OCI-LY3 (cell line): ENCODE results near the gene IGHMBP2.

Source experiments
- H2AFZ ChIP-seq: fragments of 200-600, 300-600 bp; shearing (Covaris generic); 2 replicates; pipeline ENCODE4 v1.6.0; 2014; ENCODE audit warnings: antibody characterized with exemption, low read depth, low read length
- H3K27ac ChIP-seq: fragments of 200-600, 300-600 bp; sonication (generic); 2 replicates; pipeline ENCODE4 v1.5.1; 2014; ENCODE audit warnings: mild to moderate bottlenecking, low read length, moderate library complexity, mixed read lengths
- H3K27me3 ChIP-seq: fragments of 200-600, 300-600 bp; sonication (generic); 2 replicates; pipeline ENCODE4 v1.6.1; 2014; ENCODE audit warnings: low read depth, low read length, mixed read lengths
- H3K36me3 ChIP-seq: fragments of 200-600, 300-600 bp; sonication (generic); replicated peaks from 2 replicates; pipeline ENCODE3; 2014; ENCODE audit warnings: low read depth, low read length, mixed read lengths
- H3K4me1 ChIP-seq: fragments of 300-600, 200-600 bp; sonication (generic); 2 replicates; pipeline ENCODE4 v1.6.1; 2014; ENCODE audit warnings: low read length, mixed read lengths
- H3K4me2 ChIP-seq: fragments of 200-600, 300-600 bp; sonication (generic); 2 replicates; pipeline ENCODE4 v1.6.1; 2014; ENCODE audit warnings: low read length, mixed read lengths
- H3K4me3 ChIP-seq: fragments of 300-600, 200-600 bp; sonication (generic); 2 replicates; pipeline ENCODE4 v1.5.1; 2014; ENCODE audit warnings: antibody characterized with exemption, mild to moderate bottlenecking, low read length, moderate library complexity
- H3K79me2 ChIP-seq: fragments of 300-600, 200-600 bp; shearing (Covaris generic); 2 replicates; pipeline ENCODE4 v1.6.1; 2014; ENCODE audit warnings: mild to moderate bottlenecking, low read length, mixed read lengths
- H3K9ac ChIP-seq: fragments of 300-600, 200-600 bp; shearing (Covaris generic); 2 replicates; pipeline ENCODE4 v1.6.0; 2014; ENCODE audit warnings: mild to moderate bottlenecking, low read length, moderate library complexity
- H3K9me3 ChIP-seq: fragments of 200-600, 300-600 bp; shearing (Covaris generic); 2 replicates; pipeline ENCODE4 v1.6.1; 2014; ENCODE audit warnings: low read length, mixed read lengths; ENCODE audit not compliant: insufficient read depth
- H4K20me1 ChIP-seq: fragments of 200-600, 300-600 bp; sonication (generic); 2 replicates; pipeline ENCODE4 v1.6.1; 2016; ENCODE audit warnings: low read length, mixed read lengths; ENCODE audit not compliant: insufficient read depth
- CTCF ChIP-seq: fragments of 200-600, 300-600 bp; sonication (generic); IDR thresholded peaks from 2 replicates; pipeline ENCODE4 v1.5.1; 2014; ENCODE audit warnings: antibody characterized with exemption, low read length, low read depth
- EZH2phosphoT487 ChIP-seq: fragments of 200-600 bp; shearing (Covaris generic); IDR thresholded peaks from 2 replicates; pipeline ENCODE4 v1.6.1; 2018; ENCODE audit warnings: antibody characterized with exemption, mixed run types, low read depth

IGHMBP2 gene

GRCh38 chr11:68923614-68924013 lies 19.9 kb downstream of the IGHMBP2 start:
- peaks cover 15% of the 10 kb centered on the region for H3K9me3 ChIP-seq
- H3K4me1 ChIP-seq, result peaks cover 11% of the 10 kb centered on the region
- no peak for TF ChIP-seq EZH2phosphoT487
- no peak for TF ChIP-seq CTCF
- H3K27me3 ChIP-seq, result no peaks in the 10 kb centered on the region
- peaks cover 8% of the 10 kb centered on the region for H4K20me1 ChIP-seq
- H3K9ac ChIP-seq, result no peak overlapping the region
- no peak overlapping the region for H3K4me2 ChIP-seq
- no peak overlapping the region for H2AFZ ChIP-seq
- H3K4me3 ChIP-seq, result no peak overlapping the region
- peaks cover 10% of the 10 kb centered on the region; the same call in 1 of the 2 replicates for H3K79me2 ChIP-seq
- H3K27ac ChIP-seq, result no peak overlapping the region
- peaks cover 79% of the 10 kb centered on the region for H3K36me3 ChIP-seq

GRCh38 chr11:68924073-68924925 lies 20.6 kb downstream of the IGHMBP2 start:
- Histone ChIP-seq H3K79me2 (peaks cover 10% of the 10 kb centered on the region; the same call in 1 of the 2 replicates), H3K4me3 (no peak overlapping the region), H3K27me3 (no peaks in the 10 kb centered on the region), H3K9ac (no peak overlapping the region), H2AFZ (no peak overlapping the region), H3K36me3 (peaks cover 83% of the 10 kb centered on the region), H3K27ac (no peak overlapping the region), H3K4me2 (no peak overlapping the region), H3K4me1 (peaks cover 11% of the 10 kb centered on the region), H4K20me1 (peaks cover 8% of the 10 kb centered on the region), H3K9me3 (peaks cover 15% of the 10 kb centered on the region)
- TF ChIP-seq CTCF (no peak), EZH2phosphoT487 (no peak)

- peaks cover 10% of the 10 kb centered on the region; the same call in 1 of the 2 replicates for H3K79me2 ChIP-seq
- H3K4me1 ChIP-seq, result peaks cover 11% of the 10 kb centered on the region
- H4K20me1 ChIP-seq, result peaks cover 8% of the 10 kb centered on the region
- H3K27ac ChIP-seq, result no peak overlapping the region
- TF ChIP-seq CTCF, result no peak
- TF ChIP-seq EZH2phosphoT487, result no peak
- no peak overlapping the region for H2AFZ ChIP-seq
- H3K4me3 ChIP-seq, result no peak overlapping the region
- H3K9ac ChIP-seq, result no peak overlapping the region
- no peak overlapping the region for H3K4me2 ChIP-seq
- H3K27me3 ChIP-seq, result no peaks in the 10 kb centered on the region
- H3K9me3 ChIP-seq, result peaks cover 15% of the 10 kb centered on the region
- H3K36me3 ChIP-seq, result peaks cover 80% of the 10 kb centered on the region
These were observed 21.9 kb downstream of the IGHMBP2 start for GRCh38 chr11:68925611-68926010.

GRCh38 chr11:68927280-68928135 lies 23.8 kb downstream of the IGHMBP2 start:
- Histone ChIP-seq H3K27me3 (no peaks in the 10 kb centered on the region), H3K4me1 (peaks cover 11% of the 10 kb centered on the region), H3K4me3 (no peak overlapping the region), H3K9ac (no peak overlapping the region), H3K36me3 (peaks cover 67% of the 10 kb centered on the region), H3K27ac (no peak overlapping the region), H3K79me2 (peaks cover 10% of the 10 kb centered on the region; the same call in 1 of the 2 replicates), H4K20me1 (peaks cover 8% of the 10 kb centered on the region), H2AFZ (no peak overlapping the region), H3K9me3 (peaks cover 15% of the 10 kb centered on the region), H3K4me2 (peak overlapping the region; percentile 29)
- TF ChIP-seq EZH2phosphoT487, result no peak
- no peak for TF ChIP-seq CTCF
